ENCODE measurements around the gene MAP3K4.

Gene MAP3K4

DNA sequence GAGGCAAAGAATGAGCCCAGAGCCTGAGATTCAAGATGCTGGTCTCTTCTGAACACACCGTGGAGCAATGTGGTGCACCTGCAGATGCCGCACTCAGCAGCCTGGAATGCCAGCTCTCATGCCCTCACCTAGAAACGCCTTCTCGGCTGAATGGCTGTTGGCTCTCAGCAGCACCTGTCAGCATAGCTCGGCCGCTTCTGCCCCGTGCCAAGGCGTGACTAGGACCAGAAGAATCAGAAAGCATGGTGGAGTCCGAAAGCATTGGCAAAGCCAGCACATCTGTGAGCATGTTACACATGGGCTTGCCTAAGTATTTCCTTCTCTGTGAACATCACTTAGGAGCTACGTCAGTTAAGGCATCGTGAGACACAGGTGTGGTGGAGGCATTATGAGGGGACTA, 140.8 kb downstream of the MAP3K4 start:
- no peak for DNase-seq (ENCODE audit: extremely low read depth, low read depth)
- TF ChIP-seq, protein P1, sequence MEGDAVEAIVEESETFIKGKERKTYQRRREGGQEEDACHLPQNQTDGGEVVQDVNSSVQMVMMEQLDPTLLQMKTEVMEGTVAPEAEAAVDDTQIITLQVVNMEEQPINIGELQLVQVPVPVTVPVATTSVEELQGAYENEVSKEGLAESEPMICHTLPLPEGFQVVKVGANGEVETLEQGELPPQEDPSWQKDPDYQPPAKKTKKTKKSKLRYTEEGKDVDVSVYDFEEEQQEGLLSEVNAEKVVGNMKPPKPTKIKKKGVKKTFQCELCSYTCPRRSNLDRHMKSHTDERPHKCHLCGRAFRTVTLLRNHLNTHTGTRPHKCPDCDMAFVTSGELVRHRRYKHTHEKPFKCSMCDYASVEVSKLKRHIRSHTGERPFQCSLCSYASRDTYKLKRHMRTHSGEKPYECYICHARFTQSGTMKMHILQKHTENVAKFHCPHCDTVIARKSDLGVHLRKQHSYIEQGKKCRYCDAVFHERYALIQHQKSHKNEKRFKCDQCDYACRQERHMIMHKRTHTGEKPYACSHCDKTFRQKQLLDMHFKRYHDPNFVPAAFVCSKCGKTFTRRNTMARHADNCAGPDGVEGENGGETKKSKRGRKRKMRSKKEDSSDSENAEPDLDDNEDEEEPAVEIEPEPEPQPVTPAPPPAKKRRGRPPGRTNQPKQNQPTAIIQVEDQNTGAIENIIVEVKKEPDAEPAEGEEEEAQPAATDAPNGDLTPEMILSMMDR (IDR thresholded peaks at IDR 0.05; ENCODE audit: low read depth, low read length, missing control alignments), result no peak
- H3K4me3 ChIP-seq (replicated peaks; ENCODE audit: low read depth, low read length), result no peak overlapping the region

GRCh38 chr6:161133963-161134362, 142.4 kb downstream of the MAP3K4 start:
- TF ChIP-seq, protein P1 (IDR thresholded peaks at IDR 0.05; ENCODE audit: low read depth, low read length, missing control alignments), result no peak
- H3K4me3 ChIP-seq (replicated peaks; ENCODE audit: low read depth, low read length), result no peak overlapping the region
- DNase-seq (ENCODE audit: extremely low read depth, low read depth), result no peak

GRCh38 chr6:161134550-161135298, 143.2 kb downstream of the MAP3K4 start:
- TF ChIP-seq, protein P1 (IDR thresholded peaks at IDR 0.05; ENCODE audit: low read depth, low read length, missing control alignments), result no peak
- DNase-seq (ENCODE audit: extremely low read depth, low read depth), result no peak
- H3K4me3 ChIP-seq (replicated peaks; ENCODE audit: low read depth, low read length), result no peak overlapping the region

DNA sequence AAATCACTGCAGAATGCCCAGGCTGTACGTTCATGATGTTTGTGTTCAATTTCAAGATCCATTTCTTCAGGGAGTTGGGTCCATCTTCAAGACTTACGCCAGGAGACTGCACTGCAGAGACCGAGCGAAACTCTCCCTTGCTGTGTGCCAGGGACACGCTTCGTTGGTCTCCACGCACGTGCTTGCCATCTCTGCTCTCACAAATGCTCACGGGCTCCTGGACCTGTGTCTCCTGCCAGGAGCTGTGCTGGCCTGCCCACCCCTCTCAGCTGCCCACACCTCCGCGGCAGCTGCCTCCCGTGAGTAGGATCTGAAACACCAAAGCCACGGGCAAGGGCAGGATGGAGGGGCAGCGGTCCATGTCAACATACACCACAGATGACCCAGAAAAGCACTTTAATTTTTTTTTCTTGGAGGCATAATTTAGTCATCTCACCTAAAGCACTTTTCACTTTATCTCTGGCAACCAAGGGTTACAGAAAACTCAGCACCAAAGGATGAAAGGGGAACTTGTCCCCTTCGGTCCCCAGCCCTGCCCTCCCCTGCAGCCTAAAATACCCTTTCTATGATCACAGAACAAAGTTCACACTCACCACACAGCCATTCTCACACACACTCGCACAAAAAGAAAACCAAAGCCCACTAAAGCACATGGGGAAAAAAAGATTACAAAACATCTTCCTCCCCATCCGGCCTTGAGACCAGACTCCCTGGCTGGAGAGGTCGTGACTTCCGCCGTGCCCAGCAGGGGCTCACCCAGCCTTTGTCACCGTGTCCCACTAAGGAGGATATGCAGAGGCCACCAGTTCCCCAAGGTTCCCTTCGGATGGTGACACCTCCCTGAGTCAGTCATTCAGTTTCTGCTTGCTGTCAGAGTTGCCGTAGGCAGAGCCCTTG, 144.4 kb downstream of the MAP3K4 start:
- TF ChIP-seq, protein P1 (IDR thresholded peaks at IDR 0.05; ENCODE audit: low read depth, low read length, missing control alignments), result no peak
- no peak overlapping the region for H3K4me3 ChIP-seq (replicated peaks; ENCODE audit: low read depth, low read length)
- DNase-seq (ENCODE audit: extremely low read depth, low read depth), result no peak

DNA sequence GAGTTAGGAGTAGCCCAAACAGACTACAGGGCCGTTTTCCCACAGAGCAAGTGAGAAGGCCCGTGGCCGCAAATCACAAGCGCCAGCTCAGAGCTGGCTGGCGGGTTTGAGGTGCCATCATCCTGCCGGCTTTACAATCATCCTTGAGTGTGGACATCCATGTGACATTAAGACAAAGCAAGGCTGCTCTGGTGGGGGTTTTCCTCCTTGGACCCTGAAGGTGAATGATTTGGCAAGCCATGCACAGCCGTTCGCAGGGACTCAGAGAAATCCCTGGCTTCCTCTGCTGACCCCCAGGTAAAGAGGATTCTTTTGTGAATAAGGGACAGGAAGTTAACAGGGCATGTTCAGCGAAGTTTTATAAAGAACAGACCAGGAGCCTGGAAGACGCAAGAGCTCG, 145.1 kb downstream of the MAP3K4 start:
- TF ChIP-seq, protein P1 (IDR thresholded peaks at IDR 0.05; ENCODE audit: low read depth, low read length, missing control alignments), result no peak
- no peak for DNase-seq (ENCODE audit: extremely low read depth, low read depth)

DNA sequence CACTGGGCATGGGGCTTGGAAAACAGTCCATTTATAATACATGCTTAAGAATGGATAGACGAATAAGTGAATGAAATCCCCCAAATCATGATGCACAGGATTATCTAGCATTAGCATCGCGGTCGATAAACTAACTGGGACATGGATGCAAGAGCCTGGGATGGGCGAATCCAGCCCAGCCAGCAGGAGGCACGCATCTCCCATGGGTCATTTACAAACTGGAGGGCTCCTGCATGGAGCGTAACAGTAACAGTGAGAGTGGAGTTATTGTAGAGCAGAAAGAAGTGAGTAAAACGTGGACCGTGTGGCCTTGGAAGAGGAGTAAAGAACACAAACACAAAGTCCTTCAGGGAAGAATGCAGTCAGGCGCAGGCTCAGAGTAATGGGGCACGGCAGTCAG, 145.8 kb downstream of the MAP3K4 start:
- TF ChIP-seq, protein P1 (IDR thresholded peaks at IDR 0.05; ENCODE audit: low read depth, low read length, missing control alignments), result no peak
- DNase-seq (ENCODE audit: extremely low read depth, low read depth), result no peak

More for the DNA sequence above, 145.1 kb downstream of the MAP3K4 start:
- H3K4me3 ChIP-seq (replicated peaks; ENCODE audit: low read depth, low read length), result no peak overlapping the region

More for the DNA sequence above, 145.8 kb downstream of the MAP3K4 start:
- no peak overlapping the region for H3K4me3 ChIP-seq (replicated peaks; ENCODE audit: low read depth, low read length)

Measured in HFF-Myc (cell line).